ENCODE data around the gene MIR17HG.
A peak's percentile ranks its signal among the peaks of the same experiment; 100 is the strongest.
"Not testable (repeated sequence)": the region's sequence is repeated elsewhere in the genome, so short reads cannot be mapped to it uniquely, and the experiment has no call there.

MIR17HG gene

GRCh38 chr13:91351123-91351522 lies 3.6 kb downstream of the MIR17HG start:
- H3K9me3 ChIP-seq (ENCODE audit: control insufficient read depth, low read length), result no peaks in the 10 kb centered on the region
- peak overlapping the region in 1 of 2 experiments; percentile 94 for H3K4me3 ChIP-seq (ENCODE audit: insufficient read depth in 1 of 2, low read depth in 1 of 2, low read length in 2 of 2)
- H3K79me1 ChIP-seq (replicated peaks; ENCODE audit: low read length, poor library complexity, severe bottlenecking), result peaks cover 2% of the 10 kb centered on the region
- WGBS, result 80% methylated on average over 4 of the region's 5 CpGs
- no peak overlapping the region for H3K9ac ChIP-seq (ENCODE audit: low read length)
- peaks cover 4% of the 10 kb centered on the region for H3K4me1 ChIP-seq (ENCODE audit: control insufficient read depth, insufficient read depth, low read depth, low read length)
- no peak overlapping the region for H2BK15ac ChIP-seq (ENCODE audit: low read depth, poor library complexity, severe bottlenecking)
- H3K36me3 ChIP-seq (ENCODE audit: control insufficient read depth in 1 of 2, insufficient read depth in 2 of 2, low read depth in 1 of 2, low read length in 2 of 2), result peaks cover 9 to 62% of the 10 kb centered on the region in 2 experiments
- peaks cover 0 to 2% of the 10 kb centered on the region in 2 experiments for H3K27me3 ChIP-seq (ENCODE audit: control insufficient read depth in 1 of 2, insufficient read depth in 1 of 2, low read length in 2 of 2)
- H3K18ac ChIP-seq (ENCODE audit: low read depth in 1 of 2, low read length in 2 of 2), result no peak overlapping the region
- no peak overlapping the region for H2AK5ac ChIP-seq (ENCODE audit: low read length, severe bottlenecking)
- DNase-seq, result no peak
- H3K27ac ChIP-seq (ENCODE audit: low read length, poor library complexity, severe bottlenecking), result no peak overlapping the region
- no peak overlapping the region for H2BK5ac ChIP-seq (ENCODE audit: low read depth, low read length, poor library complexity, severe bottlenecking)
- H3K4ac ChIP-seq (ENCODE audit: low read depth in 1 of 2, low read length in 2 of 2), result no peak overlapping the region
- H4K91ac ChIP-seq (ENCODE audit: low read length), result no peak overlapping the region
- H2BK12ac ChIP-seq (ENCODE audit: low read length in 2 of 2), result no peak overlapping the region
- no peak overlapping the region for H2BK120ac ChIP-seq (ENCODE audit: low read depth, low read length)
- no peak overlapping the region for H3K23ac ChIP-seq (ENCODE audit: low read length in 2 of 2)
- no peak overlapping the region for H4K8ac ChIP-seq (ENCODE audit: low read length)
- no peak overlapping the region for H2AFZ ChIP-seq (ENCODE audit: low read depth, low read length)
- no peak overlapping the region for H3K14ac ChIP-seq (ENCODE audit: low read length in 2 of 2)
- no peak overlapping the region for H3K4me2 ChIP-seq (ENCODE audit: low read length, poor library complexity, severe bottlenecking)

GRCh38 chr13:91351980-91352379 lies 4.5 kb downstream of the MIR17HG start:
- H3K4ac ChIP-seq (ENCODE audit: low read depth in 1 of 2, low read length in 2 of 2), result no peak overlapping the region
- no peak overlapping the region for H2AK5ac ChIP-seq (ENCODE audit: low read length, severe bottlenecking)
- no peak overlapping the region for H4K91ac ChIP-seq (ENCODE audit: low read length)
- no CpG with 5 or more reads among the region's 2 CpGs for WGBS
- no peak for DNase-seq
- no peak overlapping the region for H2AFZ ChIP-seq (ENCODE audit: low read depth, low read length)
- no peaks in the 10 kb centered on the region for H3K9me3 ChIP-seq (ENCODE audit: control insufficient read depth, low read length)
- no peak overlapping the region for H3K4me3 ChIP-seq (ENCODE audit: insufficient read depth in 1 of 2, low read depth in 1 of 2, low read length in 2 of 2)
- no peak overlapping the region for H2BK5ac ChIP-seq (ENCODE audit: low read depth, low read length, poor library complexity, severe bottlenecking)
- no peak overlapping the region for H4K8ac ChIP-seq (ENCODE audit: low read length)
- no peak overlapping the region for H3K23ac ChIP-seq (ENCODE audit: low read length in 2 of 2)
- peaks cover 4% of the 10 kb centered on the region for H3K4me1 ChIP-seq (ENCODE audit: control insufficient read depth, insufficient read depth, low read depth, low read length)
- H3K27me3 ChIP-seq (ENCODE audit: control insufficient read depth in 1 of 2, insufficient read depth in 1 of 2, low read length in 2 of 2), result no peaks in the 10 kb centered on the region
- no peak overlapping the region for H3K9ac ChIP-seq (ENCODE audit: low read length)
- no peak overlapping the region for H2BK12ac ChIP-seq (ENCODE audit: low read length in 2 of 2)
- no peak overlapping the region for H3K18ac ChIP-seq (ENCODE audit: low read depth in 1 of 2, low read length in 2 of 2)
- H3K27ac ChIP-seq (ENCODE audit: low read length, poor library complexity, severe bottlenecking), result no peak overlapping the region
- H3K79me1 ChIP-seq (replicated peaks; ENCODE audit: low read length, poor library complexity, severe bottlenecking), result peaks cover 4% of the 10 kb centered on the region
- H2BK120ac ChIP-seq (ENCODE audit: low read depth, low read length), result no peak overlapping the region
- no peak overlapping the region for H3K4me2 ChIP-seq (ENCODE audit: low read length, poor library complexity, severe bottlenecking)
- peaks cover 9 to 70% of the 10 kb centered on the region in 2 experiments for H3K36me3 ChIP-seq (ENCODE audit: control insufficient read depth in 1 of 2, insufficient read depth in 2 of 2, low read depth in 1 of 2, low read length in 2 of 2)
- H3K14ac ChIP-seq (ENCODE audit: low read length in 2 of 2), result no peak overlapping the region
- no peak overlapping the region for H2BK15ac ChIP-seq (ENCODE audit: low read depth, poor library complexity, severe bottlenecking)

- H3K4ac ChIP-seq (ENCODE audit: low read depth in 1 of 2, low read length in 2 of 2); H3K9me3 ChIP-seq (ENCODE audit: control insufficient read depth, low read length); H3K4me2 ChIP-seq (ENCODE audit: low read length, poor library complexity, severe bottlenecking); H3K27ac ChIP-seq (ENCODE audit: low read length, poor library complexity, severe bottlenecking); H2BK15ac ChIP-seq (ENCODE audit: low read depth, poor library complexity, severe bottlenecking); H3K27me3 ChIP-seq (ENCODE audit: control insufficient read depth in 1 of 2, insufficient read depth in 1 of 2, low read length in 2 of 2); H4K8ac ChIP-seq (ENCODE audit: low read length); H3K23ac ChIP-seq (ENCODE audit: low read length in 2 of 2); H2BK5ac ChIP-seq (ENCODE audit: low read depth, low read length, poor library complexity, severe bottlenecking); H3K18ac ChIP-seq (ENCODE audit: low read depth in 1 of 2, low read length in 2 of 2); H2AFZ ChIP-seq (ENCODE audit: low read depth, low read length); H2BK12ac ChIP-seq (ENCODE audit: low read length in 2 of 2); H2AK5ac ChIP-seq (ENCODE audit: low read length, severe bottlenecking); H3K4me1 ChIP-seq (ENCODE audit: control insufficient read depth, insufficient read depth, low read depth, low read length); DNase-seq; H3K9ac ChIP-seq (ENCODE audit: low read length); H4K91ac ChIP-seq (ENCODE audit: low read length); H2BK120ac ChIP-seq (ENCODE audit: low read depth, low read length); H3K79me1 ChIP-seq (replicated peaks; ENCODE audit: low read length, poor library complexity, severe bottlenecking); H3K4me3 ChIP-seq (ENCODE audit: insufficient read depth in 1 of 2, low read depth in 1 of 2, low read length in 2 of 2); H3K14ac ChIP-seq (ENCODE audit: low read length in 2 of 2): not testable (repeated sequence)
- 91% methylated on average over 5 of the region's 7 CpGs for WGBS
- H3K36me3 ChIP-seq (ENCODE audit: control insufficient read depth in 1 of 2, insufficient read depth in 2 of 2, low read depth in 1 of 2, low read length in 2 of 2), result peaks cover 9 to 77% of the 10 kb centered on the region in 2 experiments
These were observed 5.4 kb downstream of the MIR17HG start for GRCh38 chr13:91352891-91353290.

- WGBS, result no CpG with 5 or more reads among the region's 1 CpG
- peaks cover 5% of the 10 kb centered on the region for H3K79me1 ChIP-seq (replicated peaks; ENCODE audit: low read length, poor library complexity, severe bottlenecking)
- DNase-seq, result no peak
- H2AFZ ChIP-seq (ENCODE audit: low read depth, low read length), result no peak overlapping the region
- H2BK5ac ChIP-seq (ENCODE audit: low read depth, low read length, poor library complexity, severe bottlenecking), result no peak overlapping the region
- no peaks in the 10 kb centered on the region for H3K9me3 ChIP-seq (ENCODE audit: control insufficient read depth, low read length)
- H2BK12ac ChIP-seq (ENCODE audit: low read length in 2 of 2), result no peak overlapping the region
- peaks cover 2% of the 10 kb centered on the region for H3K4me1 ChIP-seq (ENCODE audit: control insufficient read depth, insufficient read depth, low read depth, low read length)
- no peak overlapping the region for H3K23ac ChIP-seq (ENCODE audit: low read length in 2 of 2)
- no peak overlapping the region for H4K91ac ChIP-seq (ENCODE audit: low read length)
- H3K9ac ChIP-seq (ENCODE audit: low read length), result no peak overlapping the region
- no peak overlapping the region for H3K18ac ChIP-seq (ENCODE audit: low read depth in 1 of 2, low read length in 2 of 2)
- H2BK120ac ChIP-seq (ENCODE audit: low read depth, low read length), result no peak overlapping the region
- no peak overlapping the region for H3K4me2 ChIP-seq (ENCODE audit: low read length, poor library complexity, severe bottlenecking)
- no peaks in the 10 kb centered on the region for H3K27me3 ChIP-seq (ENCODE audit: control insufficient read depth in 1 of 2, insufficient read depth in 1 of 2, low read length in 2 of 2)
- no peak overlapping the region for H3K14ac ChIP-seq (ENCODE audit: low read length in 2 of 2)
- no peak overlapping the region for H2AK5ac ChIP-seq (ENCODE audit: low read length, severe bottlenecking)
- no peak overlapping the region for H2BK15ac ChIP-seq (ENCODE audit: low read depth, poor library complexity, severe bottlenecking)
- no peak overlapping the region for H3K4me3 ChIP-seq (ENCODE audit: insufficient read depth in 1 of 2, low read depth in 1 of 2, low read length in 2 of 2)
- no peak overlapping the region for H3K27ac ChIP-seq (ENCODE audit: low read length, poor library complexity, severe bottlenecking)
- H3K4ac ChIP-seq (ENCODE audit: low read depth in 1 of 2, low read length in 2 of 2), result no peak overlapping the region
- H3K36me3 ChIP-seq (ENCODE audit: control insufficient read depth in 1 of 2, insufficient read depth in 2 of 2, low read depth in 1 of 2, low read length in 2 of 2), result peaks cover 9 to 77% of the 10 kb centered on the region in 2 experiments
- no peak overlapping the region for H4K8ac ChIP-seq (ENCODE audit: low read length)
These were observed 6.0 kb downstream of the MIR17HG start for GRCh38 chr13:91353494-91353893.
